Activated T-helper 17 cell treated with anti-CD3 and anti-CD28 coated beads, Interleukin-2, amount 50 U/mL, for 72 hours (primary cell): ENCODE data around the gene CISD2. TPM values are rescaled to one million over a fixed set of nuclear protein-coding genes. Genes with fewer than 3 reads are reported as not detected.
"Not testable (repeated sequence)": the region's sequence is repeated elsewhere in the genome, so short reads cannot be mapped to it uniquely, and the experiment has no call there.

Experiments
- ATAC-seq: fragments of 150-1000 bp; cut with Tn5 transposase; replicated peaks from 2 replicates; pipeline ENCODE4 v1.10.0; 2021; ENCODE audit warnings: mild to moderate bottlenecking, moderate library complexity
- H3K27ac Mint-ChIP-seq: one replicate; pipeline ENCODE4 v1.8.0; 2022; ENCODE audit warnings: mixed read lengths
- H3K27me3 Mint-ChIP-seq: one replicate; pipeline ENCODE4 v1.8.0; 2022; ENCODE audit warnings: mixed read lengths
- H3K36me3 Mint-ChIP-seq: one replicate; pipeline ENCODE4 v1.8.0; 2022; ENCODE audit warnings: low read depth, mild to moderate bottlenecking, mixed read lengths
- H3K4me1 Mint-ChIP-seq: one replicate; pipeline ENCODE4 v1.8.0; 2022; ENCODE audit warnings: mixed read lengths
- H3K4me3 Mint-ChIP-seq: one replicate; pipeline ENCODE4 v1.8.0; 2022; ENCODE audit warnings: mild to moderate bottlenecking, mixed read lengths
- H3K9me3 Mint-ChIP-seq: one replicate; pipeline ENCODE4 v1.8.0; 2022; ENCODE audit warnings: mixed read lengths
- total RNA-seq, 2 donors: library from RNA; stranded (reverse); gene quantifications; one replicate each; pipeline ENCODE4 v1.2.3, GENCODE V29; 2022

CISD2 gene, protein sequence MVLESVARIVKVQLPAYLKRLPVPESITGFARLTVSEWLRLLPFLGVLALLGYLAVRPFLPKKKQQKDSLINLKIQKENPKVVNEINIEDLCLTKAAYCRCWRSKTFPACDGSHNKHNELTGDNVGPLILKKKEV
- total RNA-seq = 10 to 100 TPM; 24.6 to 35.6 TPM

DNA sequence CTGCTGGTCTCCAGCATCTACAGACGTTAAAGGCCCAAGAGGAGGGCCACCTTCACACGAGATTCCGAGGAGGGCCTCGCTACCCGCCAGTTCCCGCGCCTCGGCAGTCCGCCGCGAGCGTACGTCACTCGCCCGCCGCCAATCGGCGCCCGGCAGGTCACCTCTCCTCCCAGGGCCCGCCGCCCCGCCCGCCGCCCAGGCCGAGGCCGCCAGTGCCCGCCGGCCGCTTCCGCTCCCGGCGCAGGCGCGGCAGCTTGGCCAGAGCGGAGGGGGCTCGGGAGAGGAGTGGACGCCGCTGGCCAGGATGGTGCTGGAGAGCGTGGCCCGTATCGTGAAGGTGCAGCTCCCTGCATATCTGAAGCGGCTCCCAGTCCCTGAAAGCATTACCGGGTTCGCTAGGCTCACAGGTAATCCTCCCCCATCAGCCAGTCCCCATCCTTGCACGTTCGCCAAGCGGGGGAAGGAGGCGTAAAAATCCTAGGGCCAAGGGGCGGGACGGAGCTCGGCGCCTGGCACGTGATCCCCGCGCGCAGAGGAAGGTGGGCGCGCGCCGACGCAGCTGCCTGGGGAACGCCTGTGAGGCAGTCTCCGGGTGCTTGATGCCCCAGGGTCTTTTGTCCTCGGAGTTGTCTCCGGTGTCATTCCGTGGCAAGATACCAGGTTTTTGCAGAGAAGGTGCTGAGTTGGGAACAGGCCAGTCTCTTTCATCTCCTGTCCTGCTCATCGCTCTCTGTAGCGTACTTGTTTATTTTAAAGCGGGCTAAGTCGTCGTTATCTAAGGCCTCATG lies at the start of gene CISD2:
TSS of gene CISD2 (plus strand) at position 212 of the 788 bp plus-strand sequence. CDS start at position 305, 93 bp downstream.
- Mint-ChIP-seq H3K27ac (peak within 1 kb of the TSS; percentile 99), H3K4me1 (peaks cover 42% of the 10 kb centered on the region), H3K4me3 (peak within 1 kb of the TSS; percentile 99), H3K27me3 (no peaks in the 10 kb centered on the region), H3K9me3 (no peaks in the 10 kb centered on the region), H3K36me3 (peaks cover 45% of the 10 kb centered on the region)
- ATAC-seq = peak; percentile 91

DNA sequence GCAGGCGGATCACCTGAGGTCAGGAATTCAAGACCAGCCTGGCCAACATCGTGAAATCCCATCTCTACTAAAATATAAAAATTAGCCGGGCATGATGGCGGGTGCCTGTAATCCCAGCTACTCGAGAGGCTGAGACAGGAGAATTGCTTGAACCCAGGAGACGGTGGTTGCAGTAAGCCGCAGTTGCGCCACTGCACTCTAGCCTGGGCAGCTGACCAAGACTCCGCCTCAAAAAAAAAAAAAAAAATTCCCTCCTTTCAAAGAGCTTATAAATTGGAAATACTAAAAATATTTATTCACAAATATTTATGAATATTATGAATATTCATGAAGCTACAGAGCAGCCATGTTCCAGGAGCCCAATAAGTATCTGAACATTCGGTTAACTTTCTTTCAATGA lies 49.7 kb upstream of the CISD2 start:
- Mint-ChIP-seq H3K27ac (peak overlapping the region; percentile 82), H3K4me1 (peaks cover 57% of the 10 kb centered on the region)
- ATAC-seq, H3K4me3 Mint-ChIP-seq, H3K27me3 Mint-ChIP-seq, H3K36me3 Mint-ChIP-seq, H3K9me3 Mint-ChIP-seq: not testable (repeated sequence)

DNA sequence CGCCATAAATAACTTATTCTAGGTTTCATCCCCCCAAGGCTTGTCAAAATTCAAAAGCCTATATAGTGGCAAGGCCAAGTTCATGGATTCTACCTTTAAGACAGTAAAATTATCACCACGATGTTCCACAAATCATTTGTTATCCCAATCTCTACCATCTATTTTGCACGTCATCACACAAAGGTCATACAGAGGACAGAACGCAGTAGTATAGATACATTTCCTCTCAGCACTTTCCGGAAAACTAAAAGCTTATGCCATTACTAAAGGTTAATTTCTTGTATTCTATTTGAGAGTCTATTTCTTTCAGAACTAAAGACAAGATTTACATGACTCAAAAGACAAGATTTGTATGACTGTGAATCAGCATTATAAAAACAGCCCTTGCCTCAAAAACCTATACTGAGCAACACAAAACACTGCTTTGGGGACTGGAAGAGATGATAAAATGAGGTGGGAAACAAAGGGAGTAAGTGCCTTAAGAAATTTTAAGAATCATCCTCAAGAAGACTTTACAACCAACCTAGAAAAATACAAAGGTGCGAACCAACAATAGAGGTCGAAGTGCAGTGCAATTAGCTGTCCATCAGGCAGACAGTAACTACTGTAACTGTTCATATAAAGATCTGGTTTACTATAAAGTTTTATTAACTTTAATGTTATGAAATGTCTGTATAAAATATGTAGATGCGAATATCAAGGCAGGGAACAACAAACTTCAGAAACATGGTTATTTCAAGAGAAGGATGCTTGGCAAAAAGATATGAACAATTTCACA lies 49.0 kb upstream of the CISD2 start:
- Mint-ChIP-seq H3K27me3 (no peaks in the 10 kb centered on the region), H3K36me3 (no peaks in the 10 kb centered on the region), H3K27ac (peak overlapping the region; percentile 76), H3K4me3 (no peak overlapping the region), H3K4me1 (peaks cover 53% of the 10 kb centered on the region), H3K9me3 (no peaks in the 10 kb centered on the region)
- peak; percentile 68 for ATAC-seq

DNA sequence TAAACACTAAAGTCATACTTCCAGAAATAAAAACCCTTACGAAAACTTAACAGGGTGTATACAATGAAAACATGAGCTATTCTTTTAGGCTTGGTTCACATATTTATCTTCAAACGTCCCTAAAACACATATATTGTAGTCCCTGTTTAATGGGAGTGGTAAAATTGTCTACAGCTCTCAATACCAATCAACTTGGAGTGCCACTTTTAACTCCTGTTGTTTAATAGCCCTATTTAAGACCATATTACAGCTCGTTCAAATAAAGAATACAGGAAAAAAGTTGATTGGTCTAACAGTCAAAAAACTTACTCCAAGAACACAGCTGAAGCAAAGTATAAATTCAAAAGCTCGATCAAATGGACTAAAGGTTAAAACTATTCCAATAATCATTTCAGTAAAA lies 45.3 kb upstream of the CISD2 start:
- Mint-ChIP-seq H3K27me3 (no peaks in the 10 kb centered on the region), H3K4me3 (no peak overlapping the region), H3K4me1 (peaks cover 27% of the 10 kb centered on the region), H3K36me3 (no peaks in the 10 kb centered on the region), H3K9me3 (no peaks in the 10 kb centered on the region), H3K27ac (peak overlapping the region; percentile 75)
- ATAC-seq = no peak

DNA sequence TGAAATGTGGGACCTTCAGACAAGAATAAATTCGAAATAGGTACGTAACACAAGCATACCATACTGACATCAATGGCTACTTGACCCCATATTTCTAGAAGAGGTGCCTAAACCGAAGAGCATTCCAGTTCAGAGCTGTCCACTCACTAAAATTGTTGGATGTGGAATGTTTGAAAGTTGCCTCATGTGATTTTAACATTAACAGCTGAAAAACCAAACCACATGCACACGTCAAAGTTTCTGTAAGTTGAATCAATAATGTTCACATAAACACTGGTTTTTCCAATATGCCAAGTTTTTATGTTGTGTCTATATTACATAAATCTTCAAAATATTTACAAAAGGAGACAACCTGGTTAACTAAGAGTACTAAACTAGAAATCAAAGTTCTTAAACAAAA lies 44.9 kb upstream of the CISD2 start:
- H3K9me3 Mint-ChIP-seq = no peaks in the 10 kb centered on the region
- peaks cover 23% of the 10 kb centered on the region for H3K4me1 Mint-ChIP-seq
- H3K27ac Mint-ChIP-seq = peak overlapping the region; percentile 75
- no peak for ATAC-seq
- H3K27me3 Mint-ChIP-seq = no peaks in the 10 kb centered on the region
- H3K4me3 Mint-ChIP-seq = no peak overlapping the region
- no peaks in the 10 kb centered on the region for H3K36me3 Mint-ChIP-seq

DNA sequence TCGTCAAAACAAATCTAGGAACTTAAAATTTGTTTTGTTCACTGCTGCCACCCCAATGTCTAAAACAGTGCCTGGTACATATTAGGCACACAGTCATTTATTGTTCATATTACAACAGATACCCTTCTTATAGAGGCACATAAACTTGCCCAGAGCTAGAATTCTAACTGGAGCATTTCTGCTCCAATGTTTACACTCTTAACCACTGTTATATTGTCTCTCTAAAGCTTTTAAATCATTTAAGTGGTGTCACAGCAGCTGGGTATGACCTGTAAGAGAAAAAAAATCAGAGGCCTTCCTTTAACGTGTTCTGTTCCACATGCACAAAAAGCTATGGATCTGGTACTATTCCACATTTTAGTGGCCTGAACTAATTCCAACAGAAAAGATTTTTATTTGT lies 44.4 kb upstream of the CISD2 start:
- H3K27ac Mint-ChIP-seq = no peak overlapping the region
- H3K4me1 Mint-ChIP-seq = peaks cover 26% of the 10 kb centered on the region
- no peaks in the 10 kb centered on the region for H3K9me3 Mint-ChIP-seq
- H3K27me3 Mint-ChIP-seq = no peaks in the 10 kb centered on the region
- ATAC-seq = no peak
- no peaks in the 10 kb centered on the region for H3K36me3 Mint-ChIP-seq
- H3K4me3 Mint-ChIP-seq = no peak overlapping the region

DNA sequence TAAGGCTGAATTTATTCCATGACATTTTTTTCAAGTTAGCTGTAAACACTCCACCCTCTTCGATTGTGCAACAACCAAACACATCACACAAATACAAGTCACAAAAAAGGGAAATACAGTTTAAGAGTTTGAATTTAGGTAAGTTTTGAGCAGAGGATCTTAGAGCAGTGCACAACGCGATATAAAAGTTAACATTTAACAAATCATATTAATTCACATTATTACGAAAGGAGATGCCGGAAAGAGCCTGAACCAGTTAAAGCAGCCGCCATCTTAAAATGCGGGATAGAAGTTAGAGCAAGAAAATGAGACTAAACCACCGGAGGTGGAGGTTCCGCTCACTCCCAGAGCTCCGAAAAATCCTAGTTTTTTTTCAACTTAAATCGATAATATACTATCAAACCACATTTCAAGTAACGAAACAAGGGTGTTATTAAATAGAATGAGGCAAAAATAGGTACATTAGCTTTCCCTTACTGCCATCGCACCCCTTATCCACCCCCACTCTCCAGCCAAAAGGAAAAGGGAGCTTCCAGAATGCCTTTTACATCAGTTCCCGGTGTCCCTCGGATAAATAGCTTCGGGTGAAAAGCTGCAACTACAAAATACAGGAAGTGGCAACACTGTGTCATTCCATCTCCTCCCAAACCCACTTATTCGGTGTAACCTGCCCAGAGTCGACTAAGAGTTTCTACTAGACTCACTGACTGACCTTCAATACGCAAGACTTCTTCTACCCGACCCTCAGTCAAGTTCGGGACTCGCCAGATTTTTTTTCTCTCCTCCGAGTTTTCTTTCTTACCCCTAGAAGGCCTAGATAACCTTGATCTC lies 43.3 kb upstream of the CISD2 start:
- H3K4me1 Mint-ChIP-seq = peaks cover 19% of the 10 kb centered on the region
- H3K36me3 Mint-ChIP-seq = no peaks in the 10 kb centered on the region
- H3K27ac Mint-ChIP-seq = no peak overlapping the region
- no peak overlapping the region for H3K4me3 Mint-ChIP-seq
- no peaks in the 10 kb centered on the region for H3K27me3 Mint-ChIP-seq
- no peaks in the 10 kb centered on the region for H3K9me3 Mint-ChIP-seq
- no peak for ATAC-seq

DNA sequence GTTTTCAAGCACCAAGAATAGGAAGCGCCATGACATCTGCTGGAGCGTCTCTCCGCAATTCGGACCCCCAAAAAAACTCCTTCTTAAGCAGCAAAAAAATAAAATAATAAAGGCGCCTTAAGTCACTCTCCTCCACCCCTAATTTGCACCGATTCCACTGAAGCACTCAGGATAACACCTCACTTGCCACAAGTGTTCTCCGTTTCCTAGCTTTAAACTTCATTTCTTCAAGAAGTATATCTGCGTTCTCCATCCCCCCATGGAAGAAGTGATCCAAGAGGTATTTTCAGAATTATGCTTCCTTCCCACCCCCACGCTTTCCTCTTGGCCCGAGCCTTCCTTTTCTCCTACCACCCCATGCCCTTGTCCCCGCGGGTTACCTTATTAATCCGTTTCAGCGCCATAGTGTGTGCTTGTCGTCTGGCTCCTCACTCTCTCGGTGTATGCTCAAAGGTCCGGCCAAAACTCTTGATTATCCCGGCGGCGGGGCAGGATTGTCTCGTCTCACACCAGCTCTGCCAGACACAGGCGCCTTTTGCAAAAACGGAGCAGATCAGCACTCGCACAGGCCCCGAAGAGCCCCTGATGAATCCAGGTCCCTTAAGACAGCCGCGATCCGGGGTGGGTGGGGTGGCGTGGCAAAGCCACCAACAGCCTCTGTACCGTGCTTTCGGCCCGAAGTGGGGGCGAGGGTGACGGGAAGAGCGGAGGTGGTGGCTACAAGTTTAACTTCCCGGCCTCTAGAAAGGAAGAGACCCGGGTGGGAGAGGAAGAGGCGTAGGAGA lies 42.5 kb upstream of the CISD2 start:
- peak; percentile 0 for ATAC-seq
- Mint-ChIP-seq H3K4me1 (peaks cover 11% of the 10 kb centered on the region), H3K27me3 (no peaks in the 10 kb centered on the region), H3K36me3 (no peaks in the 10 kb centered on the region), H3K4me3 (no peak overlapping the region), H3K9me3 (no peaks in the 10 kb centered on the region), H3K27ac (no peak overlapping the region)

DNA sequence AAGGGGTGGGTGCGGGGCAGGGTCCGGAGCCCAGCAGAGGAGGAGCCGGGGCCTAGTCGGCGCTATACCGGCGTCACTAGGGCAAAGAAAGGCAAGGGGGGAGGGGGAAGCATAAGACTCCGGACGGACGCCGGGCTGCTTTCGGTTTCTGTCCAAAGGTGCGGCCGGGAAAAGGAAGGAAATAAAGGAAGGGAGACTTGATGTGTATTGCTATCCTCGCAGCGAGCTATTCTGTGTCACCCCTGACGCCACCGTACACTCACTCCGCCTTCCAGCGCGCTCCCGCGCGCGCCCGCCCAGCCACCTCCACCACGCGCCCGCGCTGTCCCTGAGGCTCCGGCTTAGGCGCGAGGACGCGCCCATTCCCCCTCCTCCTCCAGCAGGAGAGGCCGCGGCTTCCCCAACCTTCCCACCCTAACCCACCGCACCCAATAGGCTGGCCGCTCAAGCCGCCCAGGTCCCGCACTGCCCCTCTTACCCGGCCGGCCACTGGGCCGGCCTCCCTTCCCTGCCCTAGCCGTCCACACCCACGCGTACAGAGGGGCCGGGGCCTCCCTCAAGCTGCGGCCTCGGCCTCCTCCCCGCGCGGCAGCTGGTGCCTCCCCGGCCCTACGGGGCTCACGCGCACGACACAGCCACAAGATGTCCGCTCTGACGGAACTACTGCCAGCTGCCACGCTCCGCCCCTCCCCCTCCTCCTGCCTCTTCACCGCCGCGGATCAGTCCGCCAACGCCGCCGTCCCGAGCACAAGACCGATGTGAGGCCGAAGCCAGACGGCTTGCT lies 41.7 kb upstream of the CISD2 start, which contains the start of gene UBE2D3:
TSS of gene UBE2D3 (minus strand) at position 662 of the 784 bp plus-strand sequence. CDS start 1,043 bp downstream, outside the sequence.
- H3K27ac Mint-ChIP-seq = no peak within 1 kb of the TSS
- no peaks in the 10 kb centered on the region for H3K36me3 Mint-ChIP-seq
- ATAC-seq = peak; percentile 49
- no peak within 1 kb of the TSS for H3K4me3 Mint-ChIP-seq
- no peaks in the 10 kb centered on the region for H3K9me3 Mint-ChIP-seq
- no peaks in the 10 kb centered on the region for H3K27me3 Mint-ChIP-seq
- peaks cover 14% of the 10 kb centered on the region for H3K4me1 Mint-ChIP-seq

DNA sequence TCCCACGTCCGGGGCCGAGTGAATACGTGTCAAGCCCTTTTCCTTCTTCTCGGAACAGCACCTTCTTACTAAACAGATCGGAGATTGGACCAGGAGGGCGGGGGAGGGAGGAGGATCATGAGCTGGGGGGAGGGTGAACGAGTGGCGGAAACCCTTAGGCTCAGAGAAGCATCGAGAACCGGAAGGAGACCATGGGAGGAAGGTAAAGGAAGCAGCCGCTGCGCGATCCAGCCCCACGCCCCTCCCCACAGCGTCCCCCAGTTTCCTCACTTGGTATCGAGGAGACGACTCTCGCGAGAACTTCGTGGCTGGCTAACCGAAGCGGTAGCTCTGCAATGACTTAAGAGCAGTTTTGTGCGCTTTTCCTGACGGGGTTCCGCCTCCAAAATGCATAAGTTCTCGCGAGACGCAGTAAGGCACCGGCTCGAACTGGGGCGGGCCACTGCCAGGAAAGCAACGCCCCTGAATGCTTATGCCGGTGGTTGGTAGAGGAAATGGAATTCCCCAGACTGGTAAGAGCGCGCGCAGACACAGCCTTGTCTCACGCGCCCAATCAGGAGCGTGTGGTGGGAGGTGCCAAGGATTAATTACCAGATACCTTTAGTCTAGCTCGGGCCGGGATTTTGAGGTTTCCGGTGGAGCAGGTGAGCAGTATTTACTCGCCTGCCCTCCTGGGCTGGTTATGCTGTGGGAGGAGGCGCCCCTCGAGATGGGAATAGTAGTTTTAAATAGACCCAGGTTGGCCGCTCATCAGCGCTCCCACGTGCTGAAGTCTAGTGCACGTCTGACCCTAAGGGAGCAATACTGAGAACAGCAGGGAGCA lies 40.9 kb upstream of the CISD2 start:
- no peak overlapping the region for H3K4me3 Mint-ChIP-seq
- H3K4me1 Mint-ChIP-seq = peaks cover 17% of the 10 kb centered on the region
- no peaks in the 10 kb centered on the region for H3K9me3 Mint-ChIP-seq
- no peaks in the 10 kb centered on the region for H3K27me3 Mint-ChIP-seq
- H3K27ac Mint-ChIP-seq = no peak overlapping the region
- peak; percentile 82 for ATAC-seq
- no peaks in the 10 kb centered on the region for H3K36me3 Mint-ChIP-seq

DNA sequence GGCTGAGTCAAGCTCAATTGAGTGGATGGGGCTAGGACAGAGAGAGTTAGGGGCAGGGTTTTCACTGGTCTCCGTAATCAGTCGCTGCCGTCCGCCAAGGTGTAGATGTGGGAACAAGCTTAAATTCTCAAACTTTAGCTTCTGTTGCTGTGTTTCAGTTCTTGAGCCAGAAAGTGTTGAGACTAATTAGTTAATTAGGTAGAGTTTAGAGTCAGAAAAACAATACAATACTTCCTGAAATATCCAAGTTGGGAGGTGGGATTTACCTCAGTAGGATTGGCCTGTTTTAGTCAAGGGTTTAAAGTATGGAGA lies 40.3 kb upstream of the CISD2 start:
- no peak for ATAC-seq
- Mint-ChIP-seq H3K36me3 (no peaks in the 10 kb centered on the region), H3K4me1 (peaks cover 14% of the 10 kb centered on the region), H3K4me3 (no peak overlapping the region), H3K27ac (no peak overlapping the region), H3K9me3 (no peaks in the 10 kb centered on the region), H3K27me3 (no peaks in the 10 kb centered on the region)

DNA sequence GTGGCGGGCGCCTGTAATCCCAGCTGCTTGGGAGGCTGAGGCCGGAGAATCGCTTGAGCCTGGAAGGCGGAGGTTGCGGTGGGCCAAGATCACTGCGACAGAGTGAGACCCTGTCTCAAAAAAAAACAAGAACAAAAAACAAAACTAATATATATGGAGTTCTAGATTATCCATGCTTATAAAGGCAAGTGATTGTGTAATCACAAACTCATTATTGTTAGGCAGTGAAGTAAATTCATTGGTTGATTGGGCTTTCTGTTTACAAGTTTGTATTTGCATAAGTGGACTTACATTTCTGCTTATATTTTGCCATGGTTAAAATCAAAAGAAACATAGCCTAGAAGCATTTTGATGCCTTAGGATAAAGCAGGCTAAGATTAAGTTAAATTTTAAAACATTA lies 39.0 kb upstream of the CISD2 start:
- H3K9me3 Mint-ChIP-seq = no peaks in the 10 kb centered on the region
- no peak for ATAC-seq
- no peaks in the 10 kb centered on the region for H3K27me3 Mint-ChIP-seq
- no peak overlapping the region for H3K4me3 Mint-ChIP-seq
- H3K36me3 Mint-ChIP-seq = no peaks in the 10 kb centered on the region
- peaks cover 14% of the 10 kb centered on the region for H3K4me1 Mint-ChIP-seq
- H3K27ac Mint-ChIP-seq = no peak overlapping the region
